Calu3 (cell line): ENCODE results near the gene ROBO4. TPM values are rescaled to one million over a fixed set of nuclear protein-coding genes. Genes with fewer than 3 reads are reported as not detected.

Experiments used
- BruUV-seq: library from RNA; stranded (reverse); fragments of 400-500 nt; replicated peaks from 2 replicates; lab custom pipeline; 2021; lab: Mats Ljungman, UMichigan
- CTCF ChIA-PET: fragments of 300-600 bp; sonication (Branson Sonifier 250); formaldehyde crosslinking; loops from one replicate; lab custom pipeline; 2022; ENCODE audit warnings: antibody characterized with exemption; lab: Charles Lee
- DNase-seq: peaks from one replicate; pipeline ENCODE4 v3.0.0; 2022
- H3K27ac Mint-ChIP-seq: one replicate; pipeline ENCODE4 v1.8.0; 2022; ENCODE audit warnings: mixed read lengths; ENCODE audit not compliant: unreplicated experiment
- H3K27me3 Mint-ChIP-seq: one replicate; pipeline ENCODE4 v1.8.0; 2022; ENCODE audit warnings: mixed read lengths; ENCODE audit not compliant: unreplicated experiment
- H3K36me3 Mint-ChIP-seq: one replicate; pipeline ENCODE4 v1.8.0; 2022; ENCODE audit warnings: mild to moderate bottlenecking, moderate library complexity, mixed read lengths; ENCODE audit not compliant: insufficient read depth, unreplicated experiment
- H3K4me1 Mint-ChIP-seq: one replicate; pipeline ENCODE4 v1.8.0; 2022; ENCODE audit warnings: mild to moderate bottlenecking, low read depth, mixed read lengths; ENCODE audit not compliant: unreplicated experiment
- H3K4me3 Mint-ChIP-seq: one replicate; pipeline ENCODE4 v1.8.0; 2022; ENCODE audit warnings: mild to moderate bottlenecking, low read depth, moderate library complexity, mixed read lengths; ENCODE audit not compliant: unreplicated experiment
- H3K9me3 Mint-ChIP-seq: one replicate; pipeline ENCODE4 v1.8.0; 2022; ENCODE audit warnings: low read depth, mixed read lengths; ENCODE audit not compliant: unreplicated experiment
- intact Hi-C: fragments of 100-400 bp; cut with micrococcal nuclease; formaldehyde crosslinking; loops from one replicate; pipeline ENCODE4 v1.10.0; 2022; ENCODE audit not compliant: unreplicated experiment
- total RNA-seq: library from RNA; stranded (reverse); gene quantifications from 2 replicates; pipeline ENCODE4 v1.2.3, GENCODE V29; 2022
- TF ChIP-seq, protein P1 (sequence below): fragments of 200-600 bp; IDR thresholded peaks from one replicate; pipeline ENCODE4 v1.8.0; 2022; ENCODE audit warnings: antibody characterized with exemption; ENCODE audit not compliant: unreplicated experiment

ROBO4 gene
- total RNA-seq, 1 experiment from 2014 or later: not detected

DNA sequence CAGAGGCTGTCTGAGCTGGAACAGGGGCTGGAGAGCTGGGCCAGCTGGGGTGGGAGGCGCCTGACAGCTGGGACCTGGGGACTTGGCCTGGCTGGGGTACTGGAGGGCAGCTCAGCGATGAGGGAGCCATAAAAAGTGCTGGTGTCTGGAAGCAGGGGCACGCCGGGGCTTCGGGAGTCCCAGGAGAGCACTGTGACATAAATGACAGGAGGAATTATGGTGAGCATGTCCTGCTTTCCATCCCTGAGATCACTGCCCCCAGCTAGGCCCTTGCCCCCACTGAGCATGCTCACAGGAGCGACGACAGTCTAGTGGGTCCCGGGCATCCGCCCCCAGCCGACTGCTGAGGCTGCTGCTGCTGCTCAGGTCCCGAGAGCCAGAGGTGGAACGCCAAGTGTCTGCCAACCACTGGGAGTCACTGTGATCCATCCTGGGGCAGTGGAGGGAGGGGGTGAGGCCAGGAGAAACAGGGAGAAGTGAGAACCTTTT is 6.2 kb downstream of the ROBO4 start:
- peaks cover 90% of the 10 kb centered on the region for H3K27me3 Mint-ChIP-seq
- TF ChIP-seq, protein P1, sequence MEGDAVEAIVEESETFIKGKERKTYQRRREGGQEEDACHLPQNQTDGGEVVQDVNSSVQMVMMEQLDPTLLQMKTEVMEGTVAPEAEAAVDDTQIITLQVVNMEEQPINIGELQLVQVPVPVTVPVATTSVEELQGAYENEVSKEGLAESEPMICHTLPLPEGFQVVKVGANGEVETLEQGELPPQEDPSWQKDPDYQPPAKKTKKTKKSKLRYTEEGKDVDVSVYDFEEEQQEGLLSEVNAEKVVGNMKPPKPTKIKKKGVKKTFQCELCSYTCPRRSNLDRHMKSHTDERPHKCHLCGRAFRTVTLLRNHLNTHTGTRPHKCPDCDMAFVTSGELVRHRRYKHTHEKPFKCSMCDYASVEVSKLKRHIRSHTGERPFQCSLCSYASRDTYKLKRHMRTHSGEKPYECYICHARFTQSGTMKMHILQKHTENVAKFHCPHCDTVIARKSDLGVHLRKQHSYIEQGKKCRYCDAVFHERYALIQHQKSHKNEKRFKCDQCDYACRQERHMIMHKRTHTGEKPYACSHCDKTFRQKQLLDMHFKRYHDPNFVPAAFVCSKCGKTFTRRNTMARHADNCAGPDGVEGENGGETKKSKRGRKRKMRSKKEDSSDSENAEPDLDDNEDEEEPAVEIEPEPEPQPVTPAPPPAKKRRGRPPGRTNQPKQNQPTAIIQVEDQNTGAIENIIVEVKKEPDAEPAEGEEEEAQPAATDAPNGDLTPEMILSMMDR: no peak
- no peak overlapping the region for H3K27ac Mint-ChIP-seq
- intact Hi-C loops: no loop called here
- CTCF ChIA-PET: no interaction called here
- no peaks in the 10 kb centered on the region for H3K9me3 Mint-ChIP-seq
- no peak for DNase-seq
- no TSS peak for BruUV-seq
- H3K36me3 Mint-ChIP-seq: no peaks in the 10 kb centered on the region
- H3K4me1 Mint-ChIP-seq: no peaks in the 10 kb centered on the region
- H3K4me3 Mint-ChIP-seq: no peak overlapping the region

DNA sequence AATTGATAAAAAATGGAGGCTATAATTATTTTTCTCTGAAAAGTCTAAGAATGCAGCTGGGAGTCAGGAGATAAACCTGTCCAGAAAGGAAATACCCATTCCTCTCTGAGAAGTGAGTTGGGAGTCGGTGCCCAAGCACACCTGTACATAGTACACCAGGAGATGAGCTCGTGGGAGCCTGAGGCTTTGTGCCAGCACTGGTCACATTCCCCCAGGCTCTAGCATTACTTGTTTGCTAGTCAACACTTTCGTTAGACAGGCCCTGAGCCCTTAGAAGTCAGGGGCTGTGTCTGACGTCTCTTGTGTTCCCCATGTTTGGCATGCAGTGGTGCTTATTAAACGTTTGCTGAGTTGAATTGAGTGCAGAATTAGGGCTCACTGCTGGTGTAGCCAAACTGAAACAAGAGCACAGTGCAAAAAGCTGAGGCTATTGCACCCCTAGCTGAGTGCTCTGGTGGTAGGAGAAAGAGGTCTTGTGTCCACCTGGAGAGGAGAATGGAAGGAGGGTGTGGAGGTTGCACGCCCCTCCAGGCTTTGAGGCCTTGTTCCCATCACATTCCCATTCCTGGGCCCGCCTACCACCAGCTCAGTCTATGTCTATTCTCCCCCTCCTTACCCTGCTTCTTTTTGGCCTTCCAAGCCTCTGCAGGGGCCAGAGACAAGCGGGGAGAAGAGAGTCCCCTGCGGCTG is 6.8 kb downstream of the ROBO4 start:
- BruUV-seq: no TSS peak
- Mint-ChIP-seq H3K27me3 (peaks cover 90% of the 10 kb centered on the region), H3K27ac (no peak overlapping the region), H3K4me3 (no peak overlapping the region), H3K4me1 (no peaks in the 10 kb centered on the region), H3K9me3 (no peaks in the 10 kb centered on the region), H3K36me3 (no peaks in the 10 kb centered on the region)
- CTCF ChIA-PET: no interaction called here
- TF ChIP-seq, protein P1: no peak
- no peak for DNase-seq
- intact Hi-C loops: no loop called here

DNA sequence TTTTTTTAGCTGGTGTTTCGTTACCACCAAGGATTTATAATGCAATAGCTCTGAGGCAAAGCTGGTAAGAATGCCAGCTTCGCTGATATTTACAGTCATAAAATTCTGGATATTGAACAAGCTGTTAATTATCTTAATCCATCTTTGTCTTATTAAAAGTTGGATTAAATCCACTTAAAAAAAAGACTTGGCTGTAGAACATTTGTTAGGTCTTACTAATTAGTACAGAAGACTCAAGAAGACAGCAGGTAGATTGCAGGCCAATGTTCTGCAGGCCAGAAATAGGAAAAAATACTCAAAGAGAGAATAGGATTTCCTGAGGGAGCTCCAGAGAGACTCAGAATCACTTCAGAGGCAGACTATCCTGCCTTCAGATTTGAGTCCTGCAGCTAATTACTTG is 7.5 kb downstream of the ROBO4 start:
- intact Hi-C loops: no loop called here

DNA sequence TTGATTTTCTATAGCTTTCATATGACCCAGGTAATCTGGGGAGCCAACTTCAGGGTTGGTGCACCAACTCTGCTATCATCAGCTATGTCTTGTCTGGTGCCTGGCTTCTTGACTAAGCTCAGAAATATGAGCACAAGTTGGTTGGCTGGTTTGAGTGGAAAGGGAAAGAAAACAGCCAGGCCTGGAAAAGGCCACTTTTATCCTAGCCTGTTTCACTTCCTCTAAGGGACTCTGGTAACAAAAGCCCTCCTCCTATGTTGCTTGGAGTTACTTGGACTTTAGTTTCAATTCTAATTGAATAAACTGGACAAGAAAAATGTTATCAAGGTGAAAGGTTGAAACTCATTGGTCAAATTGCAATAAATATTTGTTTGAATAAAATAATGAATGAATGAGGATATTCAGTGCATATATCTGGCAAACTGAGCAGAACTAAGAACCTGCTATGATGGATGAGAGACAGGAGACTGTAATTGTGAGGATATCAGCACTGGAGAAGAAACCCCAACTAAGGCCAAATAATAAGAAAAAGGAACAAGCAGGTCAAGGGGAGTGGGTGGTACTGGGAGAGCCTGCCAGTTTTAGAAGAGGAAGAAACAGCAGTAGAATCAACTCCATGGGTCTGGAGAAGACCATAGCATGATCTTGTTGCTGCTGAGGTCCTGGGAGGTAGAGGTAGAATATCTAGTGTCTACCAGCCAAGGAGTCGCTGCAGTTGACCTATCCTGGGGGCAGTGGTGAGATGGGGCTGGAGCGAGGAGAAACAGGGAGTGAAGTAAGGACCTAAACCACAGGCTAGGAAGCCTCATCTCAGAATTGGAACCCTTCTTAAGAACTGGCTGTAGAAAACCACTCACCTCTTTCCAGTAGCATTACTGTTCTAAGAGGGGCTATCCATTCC is 8.2 kb downstream of the ROBO4 start:
- CTCF ChIA-PET: interaction anchor here (0.7 kb wide), 1 partner anchor 38 kb away, joined by 3 read pairs; no protein-coding TSS in a partner anchor
- intact Hi-C loops: no loop called here
- DNase-seq: no peak
- Mint-ChIP-seq H3K36me3 (no peaks in the 10 kb centered on the region), H3K4me3 (no peak overlapping the region), H3K9me3 (no peaks in the 10 kb centered on the region), H3K27ac (no peak overlapping the region), H3K27me3 (peaks cover 94% of the 10 kb centered on the region), H3K4me1 (no peaks in the 10 kb centered on the region)
- TF ChIP-seq, protein P1: no peak
- no TSS peak for BruUV-seq

More for the DNA sequence above, 7.5 kb downstream of the ROBO4 start:
- H3K9me3 Mint-ChIP-seq: no peaks in the 10 kb centered on the region
- TF ChIP-seq, protein P1: no peak
- no peak overlapping the region for H3K27ac Mint-ChIP-seq
- H3K4me1 Mint-ChIP-seq: no peaks in the 10 kb centered on the region
- no peak for DNase-seq
- peaks cover 94% of the 10 kb centered on the region for H3K27me3 Mint-ChIP-seq
- no TSS peak for BruUV-seq
- CTCF ChIA-PET: no interaction called here
- H3K4me3 Mint-ChIP-seq: no peak overlapping the region
- no peaks in the 10 kb centered on the region for H3K36me3 Mint-ChIP-seq
